ENCODE data around the gene ROBO2.

ROBO2 gene

DNA sequence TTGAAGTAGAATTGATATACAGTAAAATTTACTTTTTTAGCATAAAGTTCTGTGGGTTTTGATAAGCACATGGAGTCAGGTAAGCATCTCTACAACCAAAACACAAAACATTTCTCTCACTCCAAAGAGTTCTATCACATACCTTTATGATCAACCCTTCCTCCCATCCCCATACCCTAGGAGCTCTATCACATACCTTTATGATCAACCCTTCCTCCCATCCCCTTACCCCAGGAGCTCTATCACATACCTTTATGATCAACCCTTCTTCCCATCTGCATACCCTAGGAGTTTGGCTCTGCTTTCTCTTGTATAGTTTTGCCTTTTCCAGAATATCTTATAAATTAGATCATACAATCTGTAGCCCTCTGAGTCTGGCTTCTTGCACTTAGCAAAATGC is 315.1 kb downstream of the ROBO2 start:
- Histone ChIP-seq H4K91ac (ENCODE audit: low read depth, low read length) (no peak overlapping the region), H3K36me3 (ENCODE audit: control insufficient read depth in 1 of 2, insufficient read depth in 2 of 2, low read length in 2 of 2) (no peaks in the 10 kb centered on the region), H3K27ac (ENCODE audit: low read depth, low read length) (no peak overlapping the region), H3K23ac (ENCODE audit: low read length) (no peak overlapping the region), H2BK12ac (ENCODE audit: low read length) (no peak overlapping the region), H3K79me1 (ENCODE audit: low read length) (no peaks in the 10 kb centered on the region), H3K14ac (ENCODE audit: low read length) (no peak overlapping the region), H4K12ac (ENCODE audit: low read depth, low read length) (no peak overlapping the region), H2BK5ac (ENCODE audit: low read depth, low read length, poor library complexity) (no peak overlapping the region), H2AK5ac (ENCODE audit: low read length) (no peak overlapping the region), H3K27me3 (ENCODE audit: insufficient read depth, low read length) (no peaks in the 10 kb centered on the region), H2AFZ (ENCODE audit: insufficient read depth, low read length, poor library complexity) (no peak overlapping the region), H4K8ac (ENCODE audit: low read depth, low read length) (no peak overlapping the region), H3K9me3 (ENCODE audit: insufficient read depth, low read depth, low read length) (no peaks in the 10 kb centered on the region), H2BK120ac (ENCODE audit: insufficient read depth, low read length, poor library complexity) (no peak overlapping the region), H3K79me2 (ENCODE audit: control insufficient read depth, insufficient read depth, low read length, poor library complexity) (no peaks in the 10 kb centered on the region), H3K18ac (ENCODE audit: low read length) (no peak overlapping the region), H3K9ac (ENCODE audit: low read length) (no peak overlapping the region), H3K4me3 (ENCODE audit: low read depth, low read length) (no peak overlapping the region), H3K4me1 (ENCODE audit: control insufficient read depth in 1 of 2, insufficient read depth in 2 of 2, low read length in 2 of 2) (no peaks in the 10 kb centered on the region), H3K4ac (ENCODE audit: low read depth, low read length) (no peak overlapping the region), H3K4me2 (ENCODE audit: low read length) (no peak overlapping the region)
- no peak for DNase-seq

DNA sequence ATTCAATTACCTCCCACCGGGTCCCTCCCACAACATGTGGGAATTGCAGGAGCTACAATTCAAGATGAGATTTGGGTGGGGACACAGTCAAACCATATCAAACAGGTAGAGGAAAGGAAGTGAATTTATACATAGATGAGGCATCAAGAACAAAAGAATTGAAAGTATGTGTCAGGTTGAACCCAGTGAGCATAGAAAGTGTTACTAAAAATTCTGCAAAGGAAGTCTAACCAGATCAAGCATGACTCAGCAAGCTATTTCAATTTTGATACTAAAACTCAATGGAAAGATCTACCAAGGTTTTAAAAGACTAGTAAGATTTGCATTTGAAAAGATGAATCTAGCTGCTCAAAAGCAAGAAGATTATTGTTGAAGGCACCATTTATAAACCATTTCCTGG is 323.0 kb downstream of the ROBO2 start:
- no peak overlapping the region for H3K27ac ChIP-seq (ENCODE audit: low read depth, low read length)
- H2BK12ac ChIP-seq (ENCODE audit: low read length) = no peak overlapping the region
- H3K79me1 ChIP-seq (ENCODE audit: low read length) = no peaks in the 10 kb centered on the region
- no peaks in the 10 kb centered on the region for H3K36me3 ChIP-seq (ENCODE audit: control insufficient read depth in 1 of 2, insufficient read depth in 2 of 2, low read length in 2 of 2)
- H3K4ac ChIP-seq (ENCODE audit: low read depth, low read length) = no peak overlapping the region
- no peak overlapping the region for H4K8ac ChIP-seq (ENCODE audit: low read depth, low read length)
- H4K12ac ChIP-seq (ENCODE audit: low read depth, low read length) = no peak overlapping the region
- H2AFZ ChIP-seq (ENCODE audit: insufficient read depth, low read length, poor library complexity) = no peak overlapping the region
- no peak overlapping the region for H3K14ac ChIP-seq (ENCODE audit: low read length)
- H3K18ac ChIP-seq (ENCODE audit: low read length) = no peak overlapping the region
- H3K9ac ChIP-seq (ENCODE audit: low read length) = no peak overlapping the region
- H4K91ac ChIP-seq (ENCODE audit: low read depth, low read length) = no peak overlapping the region
- H3K4me3 ChIP-seq (ENCODE audit: low read depth, low read length) = no peak overlapping the region
- H3K4me2 ChIP-seq (ENCODE audit: low read length) = no peak overlapping the region
- no peak overlapping the region for H3K23ac ChIP-seq (ENCODE audit: low read length)
- DNase-seq = no peak
- H3K4me1 ChIP-seq (ENCODE audit: control insufficient read depth in 1 of 2, insufficient read depth in 2 of 2, low read length in 2 of 2) = no peaks in the 10 kb centered on the region
- H2AK5ac ChIP-seq (ENCODE audit: low read length) = no peak overlapping the region
- H2BK5ac ChIP-seq (ENCODE audit: low read depth, low read length, poor library complexity) = no peak overlapping the region
- H2BK120ac ChIP-seq (ENCODE audit: insufficient read depth, low read length, poor library complexity) = no peak overlapping the region
- WGBS (ENCODE audit: extremely low coverage, insufficient coverage, insufficient read length) = no CpG with 5 or more reads among the region's 1 CpG
- no peaks in the 10 kb centered on the region for H3K79me2 ChIP-seq (ENCODE audit: control insufficient read depth, insufficient read depth, low read length, poor library complexity)
- no peaks in the 10 kb centered on the region for H3K27me3 ChIP-seq (ENCODE audit: insufficient read depth, low read length)
- H3K9me3 ChIP-seq (ENCODE audit: insufficient read depth, low read depth, low read length) = no peaks in the 10 kb centered on the region

DNA sequence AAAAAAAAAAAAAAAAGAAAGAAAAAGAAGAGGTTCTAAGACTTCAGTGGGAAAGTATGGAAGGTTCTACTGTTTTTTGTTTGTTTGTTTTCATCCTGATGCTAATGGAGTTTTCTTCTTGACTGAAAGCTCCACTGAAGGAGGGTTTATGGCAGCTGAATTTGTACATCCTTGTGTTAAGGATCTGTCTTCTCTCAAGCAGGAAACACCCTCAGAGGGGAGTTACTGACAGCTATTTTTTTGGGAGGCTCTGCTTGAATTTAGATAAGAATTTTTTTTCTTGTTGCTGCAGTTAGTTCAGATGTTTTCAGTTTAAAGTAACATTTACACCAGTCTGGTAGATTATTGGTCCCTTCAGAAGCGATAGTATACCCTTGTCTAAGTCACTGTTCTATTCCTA is 325.3 kb downstream of the ROBO2 start:
- Histone ChIP-seq H3K27me3 (ENCODE audit: insufficient read depth, low read length) (no peaks in the 10 kb centered on the region), H3K4me1 (ENCODE audit: control insufficient read depth in 1 of 2, insufficient read depth in 2 of 2, low read length in 2 of 2) (no peaks in the 10 kb centered on the region), H3K9me3 (ENCODE audit: insufficient read depth, low read depth, low read length) (no peaks in the 10 kb centered on the region), H4K12ac (ENCODE audit: low read depth, low read length) (no peak overlapping the region), H3K36me3 (ENCODE audit: control insufficient read depth in 1 of 2, insufficient read depth in 2 of 2, low read length in 2 of 2) (no peaks in the 10 kb centered on the region), H3K27ac (ENCODE audit: low read depth, low read length) (no peak overlapping the region), H3K18ac (ENCODE audit: low read length) (no peak overlapping the region), H3K4ac (ENCODE audit: low read depth, low read length) (no peak overlapping the region), H3K79me1 (ENCODE audit: low read length) (no peaks in the 10 kb centered on the region), H3K9ac (ENCODE audit: low read length) (no peak overlapping the region), H2BK12ac (ENCODE audit: low read length) (no peak overlapping the region), H3K79me2 (ENCODE audit: control insufficient read depth, insufficient read depth, low read length, poor library complexity) (no peaks in the 10 kb centered on the region), H3K14ac (ENCODE audit: low read length) (no peak overlapping the region), H3K4me3 (ENCODE audit: low read depth, low read length) (no peak overlapping the region), H2BK5ac (ENCODE audit: low read depth, low read length, poor library complexity) (no peak overlapping the region), H4K91ac (ENCODE audit: low read depth, low read length) (no peak overlapping the region), H2AFZ (ENCODE audit: insufficient read depth, low read length, poor library complexity) (no peak overlapping the region), H4K8ac (ENCODE audit: low read depth, low read length) (no peak overlapping the region), H3K4me2 (ENCODE audit: low read length) (no peak overlapping the region), H2AK5ac (ENCODE audit: low read length) (no peak overlapping the region), H3K23ac (ENCODE audit: low read length) (no peak overlapping the region), H2BK120ac (ENCODE audit: insufficient read depth, low read length, poor library complexity) (no peak overlapping the region)
- no peak for DNase-seq
- no CpG with 5 or more reads among the region's 1 CpG for WGBS (ENCODE audit: extremely low coverage, insufficient coverage, insufficient read length)

DNA sequence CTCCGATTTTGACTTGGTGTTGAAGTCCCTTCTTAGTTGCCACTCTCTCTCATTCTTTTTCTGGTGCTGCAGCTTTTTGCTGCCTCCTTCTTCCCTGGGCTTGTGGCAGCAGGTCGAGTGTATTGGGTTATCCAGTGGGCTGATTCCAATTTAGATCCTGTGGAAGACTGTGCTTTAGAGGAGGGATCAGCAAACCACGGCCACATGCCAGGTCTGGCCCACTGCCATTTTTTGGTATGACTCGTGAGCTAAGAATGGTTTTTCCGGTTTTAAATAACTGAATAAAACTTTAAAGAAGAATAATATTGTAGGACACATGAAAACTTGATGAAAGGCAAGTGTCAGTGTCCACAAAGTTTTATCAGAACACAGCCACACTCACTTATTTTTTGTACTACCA is 330.5 kb downstream of the ROBO2 start:
- Histone ChIP-seq H3K9me3 (ENCODE audit: insufficient read depth, low read depth, low read length) (no peaks in the 10 kb centered on the region), H3K9ac (ENCODE audit: low read length) (no peak overlapping the region), H2BK5ac (ENCODE audit: low read depth, low read length, poor library complexity) (no peak overlapping the region), H3K4ac (ENCODE audit: low read depth, low read length) (no peak overlapping the region), H3K4me3 (ENCODE audit: low read depth, low read length) (no peak overlapping the region), H3K18ac (ENCODE audit: low read length) (no peak overlapping the region), H3K23ac (ENCODE audit: low read length) (no peak overlapping the region), H2AK5ac (ENCODE audit: low read length) (no peak overlapping the region), H4K8ac (ENCODE audit: low read depth, low read length) (no peak overlapping the region), H3K4me2 (ENCODE audit: low read length) (no peak overlapping the region), H3K14ac (ENCODE audit: low read length) (no peak overlapping the region), H2BK12ac (ENCODE audit: low read length) (no peak overlapping the region), H2AFZ (ENCODE audit: insufficient read depth, low read length, poor library complexity) (no peak overlapping the region), H3K4me1 (ENCODE audit: control insufficient read depth in 1 of 2, insufficient read depth in 2 of 2, low read length in 2 of 2) (no peaks in the 10 kb centered on the region), H3K79me2 (ENCODE audit: control insufficient read depth, insufficient read depth, low read length, poor library complexity) (no peaks in the 10 kb centered on the region), H3K27me3 (ENCODE audit: insufficient read depth, low read length) (no peaks in the 10 kb centered on the region), H4K91ac (ENCODE audit: low read depth, low read length) (no peak overlapping the region), H3K27ac (ENCODE audit: low read depth, low read length) (no peak overlapping the region), H3K36me3 (ENCODE audit: control insufficient read depth in 1 of 2, insufficient read depth in 2 of 2, low read length in 2 of 2) (no peaks in the 10 kb centered on the region), H4K12ac (ENCODE audit: low read depth, low read length) (no peak overlapping the region), H2BK120ac (ENCODE audit: insufficient read depth, low read length, poor library complexity) (no peak overlapping the region), H3K79me1 (ENCODE audit: low read length) (no peaks in the 10 kb centered on the region)
- no CpG with 5 or more reads among the region's 5 CpGs for WGBS (ENCODE audit: extremely low coverage, insufficient coverage, insufficient read length)
- no peak for DNase-seq

DNA sequence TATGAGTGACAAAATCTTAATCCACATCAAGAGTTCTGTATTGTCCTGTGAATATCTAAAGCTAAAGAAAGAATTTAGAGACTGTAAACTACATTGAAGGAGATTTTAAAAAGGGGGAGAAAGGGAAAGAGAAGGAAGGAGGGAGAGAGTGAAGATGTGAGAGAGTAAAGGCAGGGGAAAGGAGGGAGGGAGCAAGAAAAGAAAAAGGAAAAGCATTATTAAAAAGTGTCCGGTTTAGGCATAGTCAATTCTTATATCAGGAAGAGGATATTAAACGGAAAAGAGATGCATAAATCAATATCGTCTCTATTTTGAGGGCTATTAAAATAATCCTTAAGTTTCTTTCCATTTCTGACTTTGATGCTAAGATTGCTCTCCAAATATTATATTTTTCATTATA is 332.1 kb downstream of the ROBO2 start:
- Histone ChIP-seq H3K9ac (ENCODE audit: low read length) (no peak overlapping the region), H3K14ac (ENCODE audit: low read length) (no peak overlapping the region), H2BK120ac (ENCODE audit: insufficient read depth, low read length, poor library complexity) (no peak overlapping the region), H2AFZ (ENCODE audit: insufficient read depth, low read length, poor library complexity) (no peak overlapping the region), H3K4me2 (ENCODE audit: low read length) (no peak overlapping the region), H3K27me3 (ENCODE audit: insufficient read depth, low read length) (no peaks in the 10 kb centered on the region), H3K18ac (ENCODE audit: low read length) (no peak overlapping the region), H4K12ac (ENCODE audit: low read depth, low read length) (no peak overlapping the region), H3K36me3 (ENCODE audit: control insufficient read depth in 1 of 2, insufficient read depth in 2 of 2, low read length in 2 of 2) (no peaks in the 10 kb centered on the region), H2BK12ac (ENCODE audit: low read length) (no peak overlapping the region), H3K4me1 (ENCODE audit: control insufficient read depth in 1 of 2, insufficient read depth in 2 of 2, low read length in 2 of 2) (no peaks in the 10 kb centered on the region), H3K4ac (ENCODE audit: low read depth, low read length) (no peak overlapping the region), H2BK5ac (ENCODE audit: low read depth, low read length, poor library complexity) (no peak overlapping the region), H3K27ac (ENCODE audit: low read depth, low read length) (no peak overlapping the region), H3K9me3 (ENCODE audit: insufficient read depth, low read depth, low read length) (no peaks in the 10 kb centered on the region), H3K4me3 (ENCODE audit: low read depth, low read length) (no peak overlapping the region), H3K23ac (ENCODE audit: low read length) (no peak overlapping the region), H4K8ac (ENCODE audit: low read depth, low read length) (no peak overlapping the region), H3K79me1 (ENCODE audit: low read length) (no peaks in the 10 kb centered on the region), H4K91ac (ENCODE audit: low read depth, low read length) (no peak overlapping the region), H3K79me2 (ENCODE audit: control insufficient read depth, insufficient read depth, low read length, poor library complexity) (no peaks in the 10 kb centered on the region), H2AK5ac (ENCODE audit: low read length) (no peak overlapping the region)
- no CpG with 5 or more reads among the region's 3 CpGs for WGBS (ENCODE audit: extremely low coverage, insufficient coverage, insufficient read length)
- no peak for DNase-seq

All from trophoblast cell (in vitro differentiated cells and primary cell).